Placental pericyte (primary cell): ENCODE measurements around the gene SIAH2. TPM values are rescaled to one million over a fixed set of nuclear protein-coding genes. Genes with fewer than 3 reads are reported as not detected.

Experiments used
- total RNA-seq: library from RNA; depleted of rRNA; stranded (reverse); fragments of >200 nt; gene quantifications from 2 replicates; pipeline ENCODE4 v1.2.3, GENCODE V29; 2012

SIAH2 gene
- total RNA-seq = 33.5 and 41.2 TPM in 2 replicates

GRCh38 chr3:150763122-150763840 lies at the start of gene SIAH2:
SIAH2 (minus strand) TSS chr3:150763169; CDS start chr3:150762849, 320 bp downstream.

GRCh38 chr3:150703756-150704344 lies 59.1 kb downstream of the SIAH2 start, which contains the start of gene ERICH6:
ERICH6 (minus strand) TSS chr3:150703920; CDS start chr3:150703898, 22 bp downstream.

Other genes with a start within 250 kb of the SIAH2 start
- gene SERP1, start 216.7 kb downstream of the SIAH2 start, total RNA-seq = 230 and 608 TPM in 2 replicates
- gene EIF2A, start 216.4 kb downstream of the SIAH2 start, total RNA-seq = 169 and 337 TPM in 2 replicates
- 167 and 324 TPM in 2 replicates for gene SELENOT, start 159.8 kb downstream of the SIAH2 start, total RNA-seq
- 0.14 and 0.22 TPM in 2 replicates for gene ERICH6, start 59.2 kb downstream of the SIAH2 start, total RNA-seq
- not detected in 2 replicates for gene MINDY4B, start 142.3 kb upstream of the SIAH2 start, total RNA-seq
- gene CLRN1, start 209.6 kb upstream of the SIAH2 start, total RNA-seq = not detected in 2 replicates